Duodenal mucosa (tissue), 2 donors: Measurements from ENCODE around the gene NRK.

Experiments
- H3K27ac ChIP-seq: one replicate; pipeline ENCODE4 v1.7.0; 2013; ENCODE audit warnings: low read depth, low read length
- H3K27me3 ChIP-seq, 2 donors: one replicate each; pipeline ENCODE4 v1.7.0; 2013; ENCODE audit warnings: low read length in 2 of 2, control low read depth in 1 of 2; ENCODE audit not compliant: insufficient read depth in 2 of 2, control insufficient read depth in 1 of 2
- H3K36me3 ChIP-seq, 2 donors: one replicate each; pipeline ENCODE4 v1.7.0; 2013; ENCODE audit warnings: low read length in 2 of 2, control low read depth in 1 of 2; ENCODE audit not compliant: insufficient read depth in 2 of 2, control insufficient read depth in 1 of 2
- H3K4me1 ChIP-seq, 2 donors: one replicate each; pipeline ENCODE4 v1.7.0; 2013; ENCODE audit warnings: low read length in 2 of 2, control low read depth in 1 of 2; ENCODE audit not compliant: insufficient read depth in 2 of 2, control insufficient read depth in 1 of 2
- H3K4me3 ChIP-seq, 2 donors: one replicate each; pipeline ENCODE4 v1.7.0; 2013; ENCODE audit warnings: low read length in 2 of 2, low read depth in 1 of 2
- H3K9ac ChIP-seq, 2 donors: one replicate each; pipeline ENCODE4 v1.7.0; 2013; ENCODE audit warnings: low read length in 2 of 2, low read depth in 1 of 2
- H3K9me3 ChIP-seq, 2 donors: one replicate each; pipeline ENCODE4 v1.7.0; 2013; ENCODE audit warnings: low read length in 2 of 2, control low read depth in 1 of 2; ENCODE audit not compliant: control insufficient read depth in 1 of 2

The NRK gene

DNA sequence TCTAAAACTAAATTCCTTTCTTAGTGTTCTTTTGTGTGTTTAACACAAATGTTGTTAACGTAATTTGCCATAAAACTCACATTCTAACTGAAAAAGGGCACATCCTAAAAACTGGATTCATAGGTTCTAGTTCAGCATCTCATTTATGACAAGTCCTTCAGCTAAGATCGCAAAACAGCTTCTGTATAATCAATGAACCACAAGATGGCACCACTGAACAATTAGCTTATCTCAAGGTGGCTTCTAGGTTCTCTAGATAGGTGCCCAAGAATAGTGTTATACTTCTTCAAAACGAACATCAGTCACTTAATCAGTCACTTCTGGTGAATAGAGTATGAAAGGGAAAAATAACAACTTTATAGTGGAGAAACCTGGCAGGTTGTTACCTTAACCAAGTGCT lies 54.3 kb downstream of the NRK start:
- no peaks in the 10 kb centered on the region for H3K4me1 ChIP-seq
- H3K9me3 ChIP-seq, result no peaks in the 10 kb centered on the region
- H3K36me3 ChIP-seq, result no peaks in the 10 kb centered on the region
- no peak overlapping the region for H3K4me3 ChIP-seq
- no peak overlapping the region for H3K9ac ChIP-seq
- H3K27ac ChIP-seq, result no peak overlapping the region
- H3K27me3 ChIP-seq, result no peaks in the 10 kb centered on the region

DNA sequence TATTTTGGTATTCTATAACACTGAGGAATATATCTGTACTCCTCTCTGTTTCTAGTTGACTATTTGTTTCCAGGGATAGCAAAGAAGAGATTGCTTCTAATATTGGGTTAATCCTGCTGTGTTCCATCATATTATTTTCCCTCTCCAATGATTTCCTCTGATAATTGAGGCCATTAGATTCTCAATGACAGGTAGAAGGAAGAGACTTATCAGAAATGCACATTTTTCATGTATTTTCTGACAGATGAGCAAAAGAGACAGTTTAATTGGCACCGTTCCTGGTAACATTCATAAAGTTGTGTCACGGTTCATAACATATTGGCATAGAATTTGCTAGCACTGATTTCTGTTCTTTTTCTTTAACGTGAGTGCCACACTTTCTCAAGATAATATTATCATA lies 58.2 kb downstream of the NRK start:
- Histone ChIP-seq H3K36me3 (no peaks in the 10 kb centered on the region), H3K27me3 (no peaks in the 10 kb centered on the region), H3K9me3 (no peaks in the 10 kb centered on the region), H3K4me3 (no peak overlapping the region), H3K4me1 (no peaks in the 10 kb centered on the region), H3K27ac (no peak overlapping the region), H3K9ac (no peak overlapping the region)

GRCh38 chrX:105882581-105883275 lies 60.4 kb downstream of the NRK start:
- H3K27ac ChIP-seq, result no peak overlapping the region
- H3K4me1 ChIP-seq, result no peaks in the 10 kb centered on the region
- H3K9ac ChIP-seq, result no peak overlapping the region
- H3K4me3 ChIP-seq, result no peak overlapping the region
- no peaks in the 10 kb centered on the region for H3K27me3 ChIP-seq
- H3K9me3 ChIP-seq, result no peaks in the 10 kb centered on the region
- no peaks in the 10 kb centered on the region for H3K36me3 ChIP-seq

- Histone ChIP-seq H3K9me3 (no peaks in the 10 kb centered on the region), H3K4me1 (no peaks in the 10 kb centered on the region), H3K27me3 (no peaks in the 10 kb centered on the region), H3K36me3 (no peaks in the 10 kb centered on the region), H3K27ac (no peak overlapping the region), H3K9ac (no peak overlapping the region), H3K4me3 (no peak overlapping the region)
Observed at GRCh38 chrX:105894721-105895120, 72.4 kb downstream of the NRK start.

- Histone ChIP-seq H3K27ac (no peak overlapping the region), H3K4me3 (no peak overlapping the region), H3K9ac (no peak overlapping the region), H3K9me3 (no peaks in the 10 kb centered on the region), H3K36me3 (no peaks in the 10 kb centered on the region), H3K27me3 (no peaks in the 10 kb centered on the region), H3K4me1 (no peaks in the 10 kb centered on the region)
Observed at GRCh38 chrX:105909576-105909975, 87.2 kb downstream of the NRK start.

GRCh38 chrX:105910563-105911105 lies 88.3 kb downstream of the NRK start:
- H3K4me1 ChIP-seq, result no peaks in the 10 kb centered on the region
- no peak overlapping the region for H3K4me3 ChIP-seq
- H3K27me3 ChIP-seq, result no peaks in the 10 kb centered on the region
- no peak overlapping the region for H3K27ac ChIP-seq
- no peaks in the 10 kb centered on the region for H3K36me3 ChIP-seq
- H3K9ac ChIP-seq, result no peak overlapping the region
- no peaks in the 10 kb centered on the region for H3K9me3 ChIP-seq

DNA sequence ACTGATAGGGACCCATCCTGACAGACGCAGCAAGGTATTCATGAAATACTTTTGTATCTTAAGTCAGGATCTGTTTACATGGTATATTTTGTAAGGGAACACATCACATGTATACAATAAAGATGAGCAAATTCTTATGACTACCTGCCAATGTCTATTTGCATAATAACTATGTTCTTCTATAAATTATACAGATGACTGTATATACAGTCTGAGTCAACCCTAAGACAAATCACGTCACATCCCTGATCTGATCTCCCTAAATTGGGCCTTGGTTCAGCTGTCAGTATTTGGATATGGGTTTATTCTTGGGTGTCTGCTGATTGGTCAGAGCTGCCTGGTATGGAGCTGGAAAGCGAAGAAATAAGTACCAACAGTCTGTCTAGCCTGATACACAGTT lies 122.9 kb downstream of the NRK start:
- Histone ChIP-seq H3K9me3 (no peaks in the 10 kb centered on the region), H3K27ac (no peak overlapping the region), H3K9ac (no peak overlapping the region), H3K4me1 (no peaks in the 10 kb centered on the region), H3K4me3 (no peak overlapping the region), H3K36me3 (no peaks in the 10 kb centered on the region), H3K27me3 (no peaks in the 10 kb centered on the region)

GRCh38 chrX:105969487-105969886 lies 147.1 kb downstream of the NRK start:
- H3K4me1 ChIP-seq, result no peaks in the 10 kb centered on the region
- no peak overlapping the region for H3K4me3 ChIP-seq
- no peaks in the 10 kb centered on the region for H3K9me3 ChIP-seq
- no peaks in the 10 kb centered on the region for H3K27me3 ChIP-seq
- H3K36me3 ChIP-seq, result no peaks in the 10 kb centered on the region
- no peak overlapping the region for H3K27ac ChIP-seq
- no peak overlapping the region for H3K9ac ChIP-seq

- no peaks in the 10 kb centered on the region for H3K4me1 ChIP-seq
Observed at GRCh38 chrX:105972690-105973386, 150.5 kb downstream of the NRK start.

GRCh38 chrX:105973387-105973739 lies 151.0 kb downstream of the NRK start:
- no peak overlapping the region for H3K9ac ChIP-seq
- no peak overlapping the region for H3K4me3 ChIP-seq
- no peaks in the 10 kb centered on the region for H3K9me3 ChIP-seq
- no peak overlapping the region for H3K27ac ChIP-seq
- H3K4me1 ChIP-seq, result no peaks in the 10 kb centered on the region
- no peaks in the 10 kb centered on the region for H3K36me3 ChIP-seq
- no peaks in the 10 kb centered on the region for H3K27me3 ChIP-seq

More at GRCh38 chrX:105972690-105973386, 150.5 kb downstream of the NRK start:
- Histone ChIP-seq H3K27me3 (no peaks in the 10 kb centered on the region), H3K36me3 (no peaks in the 10 kb centered on the region), H3K4me3 (no peak overlapping the region), H3K9me3 (no peaks in the 10 kb centered on the region), H3K27ac (no peak overlapping the region), H3K9ac (no peak overlapping the region)
